K562 (cell line): Measurements from ENCODE around the gene HLA-DOA. TPM values are rescaled to one million over a fixed set of nuclear protein-coding genes. Genes with fewer than 3 reads are reported as not detected.

Experiments
- BCLAF1 ChIP-seq, 2 experiments: fragments of 450-650 bp in 1 of 2; IDR thresholded peaks; 2 replicates each; pipeline ENCODE4 v1.6.1; 2011 to 2017; ENCODE audit warnings: low read depth in 2 of 2, antibody characterized with exemption in 1 of 2, borderline replicate concordance in 1 of 2, low read length in 1 of 2, mild to moderate bottlenecking in 1 of 2, mixed read lengths in 1 of 2; ENCODE audit not compliant: control insufficient read depth in 1 of 2
- BDP1 ChIP-seq: IDR thresholded peaks from 3 replicates; pipeline ENCODE4 v1.6.1; 2011; ENCODE audit not compliant: insufficient read length, insufficient read depth
- CHD2 ChIP-seq: IDR thresholded peaks from 2 replicates; pipeline ENCODE4 v1.6.1; 2011; ENCODE audit warnings: low read depth, low read length
- CTCF ChIP-seq, 3 experiments: IDR thresholded peaks in 2 of 3; conservative IDR thresholded peaks in 1 of 3; 2 replicates each; pipeline ENCODE4 v1.5.1; 2011 to 2012; ENCODE audit warnings: low read length in 3 of 3, mild to moderate bottlenecking in 3 of 3, control low read depth in 2 of 3, improper control_type of control experiment in 1 of 3, inconsistent platforms in 1 of 3, low read depth in 1 of 3, mixed read lengths in 1 of 3, moderate library complexity in 1 of 3; ENCODE audit not compliant: insufficient read depth in 2 of 3
- ELK3 ChIP-seq: fragments of 450-650 bp; formaldehyde crosslinking; IDR thresholded peaks from 2 replicates; pipeline ENCODE4 v1.4.0; 2020; ENCODE audit warnings: mild to moderate bottlenecking
- ILK ChIP-seq: fragments of 450-650 bp; IDR thresholded peaks from 2 replicates; pipeline ENCODE4 v1.6.1; 2016; ENCODE audit warnings: missing genetic modification characterization, low read depth, mild to moderate bottlenecking, missing compliant biosample characterization, moderate library complexity, borderline replicate concordance
- PRDM10 ChIP-seq: fragments of 450-650 bp; IDR thresholded peaks from 2 replicates; pipeline ENCODE4 v1.6.1; 2018; ENCODE audit not compliant: partially characterized antibody
- SMAD2 ChIP-seq: fragments of 150-350 bp; IDR thresholded peaks from 2 replicates; pipeline ENCODE4 v1.6.1; 2014; ENCODE audit warnings: low read depth, mild to moderate bottlenecking, low read length
- ZBTB5 ChIP-seq: fragments of 450-650 bp; IDR thresholded peaks from 2 replicates; pipeline ENCODE4 v1.6.1; 2017; ENCODE audit warnings: antibody characterized with exemption
- ZNF274 ChIP-seq: IDR thresholded peaks from 2 replicates; pipeline ENCODE4 v1.6.1; 2011; ENCODE audit warnings: low read depth, mild to moderate bottlenecking, low read length, moderate library complexity, borderline replicate concordance
- ZNF740 ChIP-seq, 3 experiments: fragments of 200-800 bp in 1 of 3; sonication (Bioruptor generic) in 1 of 3; sonication (generic) in 1 of 3; formaldehyde crosslinking in 1 of 3; IDR thresholded peaks; 2 replicates each; pipeline versions ENCODE4 v1.6.1 to v1.8.0; 2016 to 2022; ENCODE audit warnings: mild to moderate bottlenecking in 2 of 3, missing compliant biosample characterization in 2 of 3, missing genetic modification characterization in 2 of 3, missing genetic modification reagents in 1 of 3
- polyA plus RNA-seq, 8 experiments: library from polyadenylated mRNA; depleted of rRNA in 4 of 8; stranded (reverse) in 5 of 8; unstranded in 3 of 8; fragments of >200 nt; fragmentation: Nextera tagmentation in 2 of 8; fragmentation: Illumina TruSeq in 1 of 8; extraction: Ambion mirVana in 2 of 8; extraction: Trizol in 1 of 8; gene quantifications; 2 replicates each; pipeline versions ENCODE4 v1.2.1 to v1.2.3, GENCODE V29; 2011 to 2014; ENCODE audit warnings: inconsistent platforms in 1 of 8, missing spikeins in 1 of 8
- total RNA-seq, 7 experiments: library from RNA; depleted of rRNA in 6 of 7; stranded (reverse); fragments of >200 nt in 6 of 7; fragmentation: Illumina TruSeq in 2 of 7; extraction: Trizol in 2 of 7; gene quantifications; 2 replicates each; pipeline versions ENCODE4 v1.2.1 to v1.2.3, GENCODE V29; 2011 to 2021; ENCODE audit warnings: low replicate concordance in 1 of 7

The HLA-DOA gene
- total and polyA plus RNA-seq, 9 of the 15 experiments (the other 6 are each of a cell fraction or from before 2014, with no cell fraction given): 0.07 TPM; not detected in 8

GRCh38 chr6:32972353-32973143, 36.8 kb downstream of the HLA-DOA start (continued):
- TF ChIP-seq BCLAF1 (IDR thresholded peaks at IDR 0.05; ENCODE audit: borderline replicate concordance in 1 of 2, control insufficient read depth in 1 of 2, low read depth in 2 of 2, low read length in 1 of 2): peak; percentile 30 to 62; a peak in 1 of 4 replicates
- no peak for TF ChIP-seq PRDM10
- no peak for TF ChIP-seq ZNF740 (CRISPR knock-in tag; IDR thresholded peaks at IDR 0.05)
- 0 out of 4 replicates have a peak, but pooled peaks of 1 of the 2 experiments have one; percentile 71 for TF ChIP-seq ZNF740 (tag; IDR thresholded peaks at IDR 0.05)
- TF ChIP-seq ZBTB5: no peak
- TF ChIP-seq ELK3 (CRISPR knock-in tag): no peak
- TF ChIP-seq BDP1: no peak
- TF ChIP-seq CTCF (IDR thresholded peaks at IDR 0.05 in 2 of 3, conservative IDR thresholded peaks at IDR 0.05 in 1 of 3; ENCODE audit: insufficient read depth in 2 of 3, low read depth in 1 of 3, low read length in 3 of 3): no peak; a peak in 1 of 6 replicates
- 0 out of 2 replicates have a peak, but pooled peaks have one; percentile 16 for TF ChIP-seq CHD2
- no peak for TF ChIP-seq ILK (tag)
- TF ChIP-seq ZNF274: no peak
- no peak for TF ChIP-seq SMAD2
